ENCODE data around the gene NT5DC1. TPM values are rescaled to one million over a fixed set of nuclear protein-coding genes. Genes with fewer than 3 reads are reported as not detected.
A peak's percentile ranks its signal among the peaks of the same experiment; 100 is the strongest.

NT5DC1 gene
- total RNA-seq, 2 experiments from 2014 or later = 26.4 to 43.7 TPM

DNA sequence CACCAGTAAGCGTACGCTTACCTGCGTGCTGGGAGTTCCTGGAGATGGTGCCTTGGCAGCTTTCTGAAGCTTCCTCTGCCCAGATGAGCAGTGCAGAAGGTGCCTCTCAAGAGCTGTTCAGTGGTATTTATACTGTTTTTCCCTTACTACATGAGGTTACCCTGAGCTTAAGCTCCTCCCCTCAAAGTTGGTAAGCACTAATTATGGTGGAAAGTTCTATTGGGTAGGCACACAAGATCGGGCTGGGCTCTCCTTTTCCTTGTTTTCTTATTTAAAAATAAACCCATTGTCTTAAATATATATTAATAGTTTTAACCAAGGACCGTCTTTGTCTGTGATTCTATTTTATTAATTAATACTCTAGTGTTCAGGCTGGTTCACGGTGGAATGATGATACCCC lies 25.4 kb downstream of the NT5DC1 start, which contains the start of gene COL10A1:
Gene COL10A1 (minus strand): TSS at position 101 of the 400 bp plus-strand sequence. CDS start 640 bp downstream, outside the sequence.
- Mint-ChIP-seq H3K9me3 (ENCODE audit: low read depth) (no peaks in the 10 kb centered on the region), H3K27me3 (no peaks in the 10 kb centered on the region), H3K4me3 (no peak within 1 kb of the TSS), H3K4me1 (no peaks in the 10 kb centered on the region), H3K36me3 (peaks cover 7% of the 10 kb centered on the region), H3K27ac (no peak within 1 kb of the TSS)
- ATAC-seq (no peak), DNase-seq (no peak)
- CTCF ChIA-PET = interaction anchor here (1.4 kb wide), 1 partner anchor 29 kb away, joined by 4 read pairs; no protein-coding TSS in a partner anchor

GRCh38 chr6:116127771-116128493 lies 27.3 kb downstream of the NT5DC1 start:
- CTCF ChIA-PET = interaction anchor here (1.3 kb wide), 1 partner anchor 16 kb away, joined by 3 read pairs; no protein-coding TSS in a partner anchor
- Mint-ChIP-seq H3K4me1 (no peaks in the 10 kb centered on the region), H3K9me3 (ENCODE audit: low read depth) (no peaks in the 10 kb centered on the region), H3K36me3 (peaks cover 9% of the 10 kb centered on the region), H3K27me3 (no peaks in the 10 kb centered on the region), H3K4me3 (no peak overlapping the region), H3K27ac (no peak overlapping the region)
- no peak for ATAC-seq
- DNase-seq = no peak

- peaks cover 19% of the 10 kb centered on the region for H3K36me3 Mint-ChIP-seq
- no peak for DNase-seq
- no peak overlapping the region for H3K27ac Mint-ChIP-seq
- peaks cover 16% of the 10 kb centered on the region for H3K4me1 Mint-ChIP-seq
- no peaks in the 10 kb centered on the region for H3K27me3 Mint-ChIP-seq
- H3K4me3 Mint-ChIP-seq = no peak overlapping the region
- CTCF ChIA-PET = interaction anchor here (1.6 to 1.7 kb wide), 2 partner anchors 21 to 33 kb away, joined by 3 to 10 read pairs; partner anchors contain the start of gene NT5DC1
- no peaks in the 10 kb centered on the region for H3K9me3 Mint-ChIP-seq (ENCODE audit: low read depth)
- no peak for ATAC-seq
Measured at GRCh38 chr6:116133453-116133852, 32.8 kb downstream of the NT5DC1 start.

GRCh38 chr6:116136373-116136772 lies 35.7 kb downstream of the NT5DC1 start:
- Mint-ChIP-seq H3K36me3 (peaks cover 17% of the 10 kb centered on the region), H3K4me3 (no peak overlapping the region), H3K27ac (peak overlapping the region; percentile 81), H3K4me1 (peaks cover 16% of the 10 kb centered on the region), H3K9me3 (ENCODE audit: low read depth) (no peaks in the 10 kb centered on the region), H3K27me3 (no peaks in the 10 kb centered on the region)
- CTCF ChIA-PET = interaction anchor here (1.2 to 1.3 kb wide), 2 partner anchors 14 to 24 kb away, joined by 3 to 4 read pairs; no protein-coding TSS in a partner anchor
- ATAC-seq (peak; percentile 34), DNase-seq (no peak)

GRCh38 chr6:116136933-116137340 lies 36.3 kb downstream of the NT5DC1 start:
- peaks cover 14% of the 10 kb centered on the region for H3K36me3 Mint-ChIP-seq
- DNase-seq (peak; percentile 85), ATAC-seq (peak; percentile 86)
- CTCF ChIA-PET = interaction anchor here (1.2 to 1.3 kb wide), 2 partner anchors 14 to 25 kb away, joined by 3 to 4 read pairs; no protein-coding TSS in a partner anchor
- H3K4me1 Mint-ChIP-seq = peaks cover 16% of the 10 kb centered on the region
- H3K9me3 Mint-ChIP-seq (ENCODE audit: low read depth) = no peaks in the 10 kb centered on the region
- peak overlapping the region; percentile 42 for H3K4me3 Mint-ChIP-seq
- no peaks in the 10 kb centered on the region for H3K27me3 Mint-ChIP-seq
- H3K27ac Mint-ChIP-seq = peak overlapping the region; percentile 81

DNA sequence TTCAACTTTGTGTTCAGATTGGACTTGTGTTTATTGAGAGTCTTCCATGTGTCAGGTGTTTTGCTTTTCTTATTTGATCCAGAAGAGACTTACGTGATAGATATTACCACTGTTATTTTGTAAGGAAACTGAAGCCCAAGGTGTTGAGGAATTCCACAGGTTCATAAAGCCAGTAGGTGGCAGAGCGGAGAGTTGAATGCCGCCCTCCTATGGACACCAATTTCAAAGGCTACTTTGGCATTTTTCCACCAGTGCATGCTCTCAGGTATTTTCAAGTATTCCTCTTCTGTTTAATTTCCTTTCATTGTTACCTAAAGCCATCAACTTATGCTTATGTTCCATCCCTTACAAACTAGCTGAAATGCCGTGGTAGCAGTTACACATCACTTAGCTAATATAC lies 39.3 kb downstream of the NT5DC1 start:
- ATAC-seq (no peak), DNase-seq (no peak)
- H3K4me1 Mint-ChIP-seq = peaks cover 21% of the 10 kb centered on the region
- peaks cover 8% of the 10 kb centered on the region for H3K36me3 Mint-ChIP-seq
- H3K9me3 Mint-ChIP-seq (ENCODE audit: low read depth) = no peaks in the 10 kb centered on the region
- H3K4me3 Mint-ChIP-seq = no peak overlapping the region
- no peaks in the 10 kb centered on the region for H3K27me3 Mint-ChIP-seq
- no peak overlapping the region for H3K27ac Mint-ChIP-seq
- CTCF ChIA-PET = no interaction called here

DNA sequence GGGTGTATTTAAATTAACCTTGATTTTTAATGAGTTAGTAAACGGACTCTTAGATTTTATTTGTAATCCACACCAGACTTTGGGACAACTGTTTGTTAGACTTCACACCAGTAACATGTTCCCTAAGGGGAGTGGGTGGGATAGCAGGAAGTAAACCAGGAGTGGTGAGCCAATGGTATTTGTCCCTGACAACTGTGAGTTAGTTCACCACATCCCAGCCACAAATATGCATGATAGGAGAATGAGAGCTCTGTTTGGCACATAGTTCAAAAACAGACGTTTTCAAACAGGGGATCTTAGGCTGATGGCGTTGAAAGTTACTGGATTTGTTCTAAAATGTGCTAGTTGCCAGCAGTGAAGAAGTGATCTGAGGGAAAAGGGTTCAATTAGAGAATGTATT lies 44.0 kb downstream of the NT5DC1 start:
- Mint-ChIP-seq H3K4me1 (peaks cover 4% of the 10 kb centered on the region), H3K27me3 (no peaks in the 10 kb centered on the region), H3K27ac (no peak overlapping the region), H3K36me3 (no peaks in the 10 kb centered on the region), H3K4me3 (no peak overlapping the region), H3K9me3 (ENCODE audit: low read depth) (no peaks in the 10 kb centered on the region)
- no peak for ATAC-seq
- CTCF ChIA-PET = no interaction called here
- DNase-seq = no peak

DNA sequence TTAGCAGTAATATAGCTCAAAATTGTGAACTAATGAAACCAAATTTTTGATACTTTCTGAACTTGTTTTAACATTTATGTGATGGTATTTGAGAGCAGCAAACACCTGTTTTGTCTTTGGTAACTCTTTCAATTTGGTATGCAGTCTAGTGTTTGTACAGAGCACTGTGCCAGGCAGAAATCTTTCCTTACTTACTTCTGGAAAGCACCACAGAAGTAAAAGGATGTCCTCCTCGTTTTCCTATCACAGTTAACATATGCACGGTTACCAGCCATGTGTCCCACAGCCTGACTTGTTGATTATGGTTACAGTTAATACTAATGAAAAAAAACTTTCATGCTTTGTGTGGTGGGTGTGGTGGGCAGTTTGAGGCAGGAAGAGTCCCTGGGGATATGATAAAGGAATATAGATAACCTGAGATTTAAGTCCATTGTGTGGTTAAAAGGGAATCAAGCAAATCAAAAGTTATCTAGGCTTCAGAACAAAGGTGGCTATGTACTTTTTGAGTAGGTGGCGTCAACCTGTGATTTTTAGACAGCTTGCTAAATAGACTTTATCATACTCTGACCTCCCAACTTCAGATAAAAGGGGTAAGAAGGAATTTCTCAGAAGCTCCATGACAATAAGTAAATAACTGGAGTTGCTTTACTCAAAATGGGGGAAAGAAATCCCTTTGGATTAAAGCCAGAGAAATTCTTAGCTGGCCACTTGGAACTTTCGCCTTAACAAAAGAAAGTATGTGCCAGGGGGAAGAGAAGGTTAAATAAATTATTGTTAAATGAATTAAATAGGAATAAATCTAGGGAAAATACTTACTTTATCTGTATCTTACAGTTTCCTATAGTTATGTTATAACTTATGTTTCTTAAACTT lies 45.4 kb downstream of the NT5DC1 start:
- Mint-ChIP-seq H3K9me3 (ENCODE audit: low read depth) (no peaks in the 10 kb centered on the region), H3K27ac (no peak overlapping the region), H3K4me1 (peaks cover 4% of the 10 kb centered on the region), H3K27me3 (no peaks in the 10 kb centered on the region), H3K4me3 (no peak overlapping the region), H3K36me3 (no peaks in the 10 kb centered on the region)
- DNase-seq (no peak), ATAC-seq (no peak)
- CTCF ChIA-PET = no interaction called here

GRCh38 chr6:116152620-116153019 lies 52.0 kb downstream of the NT5DC1 start:
- H3K27me3 Mint-ChIP-seq = no peaks in the 10 kb centered on the region
- no peaks in the 10 kb centered on the region for H3K36me3 Mint-ChIP-seq
- CTCF ChIA-PET = no interaction called here
- H3K4me3 Mint-ChIP-seq = no peak overlapping the region
- DNase-seq = no peak
- H3K4me1 Mint-ChIP-seq = no peaks in the 10 kb centered on the region
- H3K9me3 Mint-ChIP-seq (ENCODE audit: low read depth) = no peaks in the 10 kb centered on the region
- no peak for ATAC-seq
- H3K27ac Mint-ChIP-seq = no peak overlapping the region

DNA sequence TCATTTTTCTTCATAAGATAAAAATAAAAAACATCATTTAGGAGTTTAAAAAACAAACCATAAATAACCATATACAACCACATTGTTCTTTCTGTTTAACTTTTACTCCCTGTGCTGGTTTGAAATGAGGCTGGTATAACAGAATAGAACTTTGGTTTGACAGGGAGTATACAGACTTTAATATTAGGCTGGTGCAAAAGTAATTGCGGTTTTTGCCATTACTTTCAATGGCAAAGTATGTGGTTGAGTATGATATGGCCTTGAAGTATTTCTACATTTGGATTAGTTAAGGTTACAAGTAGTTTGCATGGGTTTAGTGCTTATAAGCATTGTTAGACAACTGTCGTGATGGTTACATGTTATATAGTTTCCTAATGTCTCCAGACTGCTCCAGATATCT lies 54.2 kb downstream of the NT5DC1 start:
- Mint-ChIP-seq H3K27ac (no peak overlapping the region), H3K4me1 (no peaks in the 10 kb centered on the region), H3K4me3 (no peak overlapping the region), H3K36me3 (peaks cover 2% of the 10 kb centered on the region), H3K27me3 (no peaks in the 10 kb centered on the region), H3K9me3 (ENCODE audit: low read depth) (no peaks in the 10 kb centered on the region)
- CTCF ChIA-PET = no interaction called here
- DNase-seq (no peak), ATAC-seq (no peak)

DNA sequence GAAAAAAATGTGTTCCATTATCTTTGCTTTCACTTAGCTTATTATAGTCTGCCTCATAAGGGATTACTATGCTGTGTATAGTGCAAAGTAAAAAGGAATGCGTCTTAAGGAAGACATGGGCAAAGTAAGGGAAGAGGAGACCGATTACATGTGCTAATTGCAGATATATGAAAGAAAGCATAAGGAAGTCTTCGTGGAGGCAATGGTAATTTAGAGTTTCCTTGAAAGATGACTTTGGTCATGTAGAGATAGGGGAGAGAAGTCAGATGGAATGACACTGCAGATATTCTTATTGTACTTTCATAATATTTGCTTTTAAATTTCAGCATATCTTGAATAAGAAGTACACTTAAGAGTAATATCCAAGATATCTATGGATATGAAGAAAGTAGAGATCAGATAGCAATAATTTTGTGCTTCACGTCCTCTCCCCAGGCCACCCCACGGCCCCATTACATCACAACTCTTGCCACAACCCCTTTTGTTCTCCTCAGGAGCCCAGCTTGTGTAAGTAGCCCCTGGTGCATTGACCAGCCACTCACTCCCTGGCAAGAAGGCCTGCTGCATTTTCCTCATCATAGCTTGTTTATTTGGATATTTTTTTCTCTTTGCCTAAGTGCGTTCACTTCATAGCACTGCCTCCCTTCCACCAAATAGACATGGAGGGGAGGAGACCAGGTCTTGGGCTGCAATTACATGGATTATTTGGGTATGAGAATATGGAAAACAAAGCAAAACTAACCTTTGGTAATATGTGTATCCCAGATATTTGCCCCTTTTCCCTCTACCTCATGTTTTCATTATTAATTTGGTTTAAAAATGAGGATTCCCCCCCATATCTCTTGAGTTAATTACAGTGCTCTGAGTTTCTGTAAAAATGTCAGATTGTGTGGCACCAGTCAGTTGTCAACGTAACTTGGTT lies 56.0 kb downstream of the NT5DC1 start:
- peaks cover 2% of the 10 kb centered on the region for H3K9me3 Mint-ChIP-seq (ENCODE audit: low read depth)
- H3K4me3 Mint-ChIP-seq = no peak overlapping the region
- no peak for DNase-seq
- peaks cover 9% of the 10 kb centered on the region for H3K36me3 Mint-ChIP-seq
- no peak for ATAC-seq
- no peak overlapping the region for H3K27ac Mint-ChIP-seq
- CTCF ChIA-PET = interaction anchor here (1.6 kb wide), 1 partner anchor 59 kb away, joined by 3 read pairs; no protein-coding TSS in a partner anchor
- no peaks in the 10 kb centered on the region for H3K4me1 Mint-ChIP-seq
- no peaks in the 10 kb centered on the region for H3K27me3 Mint-ChIP-seq

DNA sequence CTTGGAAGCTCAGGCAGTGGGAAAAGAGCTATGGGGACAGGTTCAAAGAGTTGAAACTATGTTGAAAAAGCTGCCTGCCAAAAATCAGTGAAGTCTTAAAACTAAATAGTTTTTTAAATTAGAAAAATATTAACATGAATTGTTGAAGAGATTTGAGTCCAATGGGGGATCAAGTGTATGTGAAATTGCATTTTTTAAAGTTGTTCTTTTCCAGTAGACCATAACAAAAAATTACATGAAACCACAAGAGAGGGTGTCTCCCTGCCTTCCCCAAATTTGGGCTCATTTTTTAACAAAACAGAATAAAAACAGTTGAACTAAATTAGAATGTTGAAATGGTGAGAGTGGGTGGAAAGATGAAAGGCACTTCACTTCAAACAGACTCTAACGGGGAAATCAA lies 56.7 kb downstream of the NT5DC1 start:
- Mint-ChIP-seq H3K4me3 (no peak overlapping the region), H3K9me3 (ENCODE audit: low read depth) (peaks cover 2% of the 10 kb centered on the region), H3K27me3 (no peaks in the 10 kb centered on the region), H3K27ac (no peak overlapping the region), H3K4me1 (no peaks in the 10 kb centered on the region), H3K36me3 (peaks cover 11% of the 10 kb centered on the region)
- CTCF ChIA-PET = interaction anchor here (1.6 kb wide), 1 partner anchor 59 kb away, joined by 3 read pairs; no protein-coding TSS in a partner anchor
- no peak for DNase-seq
- ATAC-seq = no peak

All from activated CD8-positive, alpha-beta memory T cell treated with anti-CD3 and anti-CD28 coated beads, Interleukin-2, amount 10 ng/mL, durations not matched to agents 7 days and 5 days (primary cell).